RKO (cell line): ENCODE data around the gene ADGRG2.
A peak's percentile ranks its signal among the peaks of the same experiment; 100 is the strongest.

ENCODE experiments used
- DNase-seq: peaks from one replicate; pipeline ENCODE4 v3.0.0-alpha.2; 2016; ENCODE audit warnings: low spot score

The ADGRG2 gene, protein sequence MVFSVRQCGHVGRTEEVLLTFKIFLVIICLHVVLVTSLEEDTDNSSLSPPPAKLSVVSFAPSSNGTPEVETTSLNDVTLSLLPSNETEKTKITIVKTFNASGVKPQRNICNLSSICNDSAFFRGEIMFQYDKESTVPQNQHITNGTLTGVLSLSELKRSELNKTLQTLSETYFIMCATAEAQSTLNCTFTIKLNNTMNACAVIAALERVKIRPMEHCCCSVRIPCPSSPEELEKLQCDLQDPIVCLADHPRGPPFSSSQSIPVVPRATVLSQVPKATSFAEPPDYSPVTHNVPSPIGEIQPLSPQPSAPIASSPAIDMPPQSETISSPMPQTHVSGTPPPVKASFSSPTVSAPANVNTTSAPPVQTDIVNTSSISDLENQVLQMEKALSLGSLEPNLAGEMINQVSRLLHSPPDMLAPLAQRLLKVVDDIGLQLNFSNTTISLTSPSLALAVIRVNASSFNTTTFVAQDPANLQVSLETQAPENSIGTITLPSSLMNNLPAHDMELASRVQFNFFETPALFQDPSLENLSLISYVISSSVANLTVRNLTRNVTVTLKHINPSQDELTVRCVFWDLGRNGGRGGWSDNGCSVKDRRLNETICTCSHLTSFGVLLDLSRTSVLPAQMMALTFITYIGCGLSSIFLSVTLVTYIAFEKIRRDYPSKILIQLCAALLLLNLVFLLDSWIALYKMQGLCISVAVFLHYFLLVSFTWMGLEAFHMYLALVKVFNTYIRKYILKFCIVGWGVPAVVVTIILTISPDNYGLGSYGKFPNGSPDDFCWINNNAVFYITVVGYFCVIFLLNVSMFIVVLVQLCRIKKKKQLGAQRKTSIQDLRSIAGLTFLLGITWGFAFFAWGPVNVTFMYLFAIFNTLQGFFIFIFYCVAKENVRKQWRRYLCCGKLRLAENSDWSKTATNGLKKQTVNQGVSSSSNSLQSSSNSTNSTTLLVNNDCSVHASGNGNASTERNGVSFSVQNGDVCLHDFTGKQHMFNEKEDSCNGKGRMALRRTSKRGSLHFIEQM

DNA sequence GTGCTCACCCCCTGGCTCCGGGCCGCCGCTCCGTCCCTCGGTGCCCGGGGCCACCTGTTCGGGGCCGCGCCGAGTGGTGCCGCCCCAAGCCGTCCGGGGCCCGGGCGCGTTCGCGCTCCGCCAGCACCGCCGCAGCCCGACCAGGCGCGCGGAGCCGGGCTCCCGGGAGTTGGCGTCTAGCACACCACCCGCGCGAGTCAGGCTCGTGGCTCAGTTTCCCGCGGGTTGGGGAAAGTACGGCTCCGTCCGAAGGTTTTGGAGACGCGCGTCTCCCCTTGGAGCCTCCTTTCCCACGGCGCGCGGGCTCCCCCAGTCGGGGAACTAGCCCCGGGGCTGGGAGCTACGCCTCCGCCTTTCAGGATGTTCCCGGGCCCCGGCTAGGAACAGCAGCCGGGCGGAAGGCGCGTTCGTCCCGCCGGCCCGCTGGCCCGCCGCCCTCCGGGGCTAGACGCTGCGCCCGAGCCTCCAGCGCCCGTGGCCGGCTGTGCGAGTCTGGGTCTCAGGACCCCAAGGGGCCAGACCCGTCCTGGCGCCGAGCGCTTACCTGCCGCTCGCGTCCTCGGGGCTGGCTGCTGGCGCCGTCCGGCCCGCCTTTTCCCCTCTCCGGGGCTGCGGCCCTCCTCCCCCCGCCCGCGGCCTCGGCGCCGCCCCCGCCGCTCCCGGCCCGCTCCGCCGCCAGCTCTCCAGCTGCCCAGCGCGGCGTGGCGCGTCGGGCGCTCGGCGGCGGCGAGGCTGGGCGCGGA, at the start of gene ADGRG2:
TSS of gene ADGRG2 (minus strand) at position 571 of the 743 bp plus-strand sequence. CDS start 53,634 bp downstream, outside the sequence.
- no peak for DNase-seq

DNA sequence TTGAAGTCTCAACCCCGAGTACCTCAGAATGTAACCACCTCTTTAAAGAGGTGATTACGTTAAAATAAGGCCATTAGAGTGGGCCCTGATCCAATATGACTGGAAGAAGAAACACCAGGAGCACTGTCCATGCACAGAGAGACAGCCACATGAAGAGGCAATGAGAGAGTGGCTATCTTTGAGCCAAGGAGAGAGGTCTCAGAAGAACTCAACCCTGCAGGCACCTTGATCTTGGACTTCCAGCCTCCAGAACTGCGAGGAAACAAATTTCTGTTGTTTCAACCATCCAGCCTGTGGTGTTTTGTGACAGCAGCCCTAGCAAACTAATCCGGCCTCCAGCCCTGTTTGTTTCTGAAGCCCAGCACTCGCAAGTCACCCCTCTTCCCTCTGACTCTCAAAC, 46.3 kb upstream of the ADGRG2 start:
- no peak for DNase-seq

DNA sequence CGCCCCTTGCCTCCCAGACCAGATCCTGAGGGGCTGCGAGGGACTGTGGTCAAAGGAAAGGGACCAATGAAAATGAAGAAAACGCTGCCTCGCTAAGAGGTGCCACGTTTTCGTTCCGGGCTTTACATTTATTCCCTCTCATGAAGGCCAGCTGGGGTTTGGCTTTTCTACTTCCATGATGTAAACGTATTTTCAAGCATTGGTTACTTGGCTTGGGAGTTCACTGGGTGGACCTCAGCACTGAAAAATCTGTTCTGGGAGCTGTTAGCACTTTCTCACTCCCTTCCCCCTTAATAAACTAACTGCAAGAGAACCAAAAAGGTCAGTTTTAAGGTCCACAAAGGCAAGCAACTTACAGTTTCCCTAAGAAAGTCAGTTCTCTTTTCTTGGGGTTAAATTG, 40.6 kb upstream of the ADGRG2 start:
- no peak for DNase-seq

DNA sequence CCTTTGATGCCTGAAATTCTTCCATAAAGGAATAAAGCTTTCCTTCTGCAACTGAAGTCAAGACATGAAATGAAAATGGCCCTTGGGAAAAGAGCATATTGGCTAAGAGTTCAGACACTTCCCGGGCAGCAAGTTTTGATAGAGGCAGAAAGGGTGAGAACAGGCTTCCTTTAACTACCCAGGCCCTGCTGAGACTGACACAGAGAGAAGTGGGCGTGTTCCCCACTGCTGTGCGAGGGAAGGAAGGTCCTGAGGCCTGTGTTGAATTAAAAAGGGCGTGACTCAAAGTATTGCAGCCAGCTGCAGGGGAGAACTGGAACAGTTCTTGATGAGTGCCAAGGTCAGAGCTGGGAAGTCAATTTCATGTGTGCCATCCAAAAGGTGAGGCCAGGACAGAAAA, 33.9 kb upstream of the ADGRG2 start:
- no peak for DNase-seq

DNA sequence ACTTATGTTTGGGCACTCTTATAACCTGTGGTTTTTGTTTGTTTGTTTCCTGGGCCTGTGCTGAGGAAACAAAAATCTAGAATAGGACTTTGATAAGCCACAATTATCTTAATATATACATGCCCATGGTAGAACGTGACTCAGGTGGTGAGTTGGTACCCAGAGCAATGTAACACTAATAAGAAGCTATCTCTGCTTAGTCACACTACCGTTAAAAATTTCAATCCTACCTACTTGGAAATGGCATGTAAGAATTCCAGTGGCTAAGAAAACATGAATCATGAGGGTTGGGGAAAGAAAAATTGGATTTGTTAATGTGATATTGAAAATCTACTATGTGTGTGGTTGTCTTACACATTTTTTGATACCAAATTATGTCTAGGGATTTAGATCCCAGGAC, 30.5 kb upstream of the ADGRG2 start:
- peak; percentile 4 for DNase-seq

DNA sequence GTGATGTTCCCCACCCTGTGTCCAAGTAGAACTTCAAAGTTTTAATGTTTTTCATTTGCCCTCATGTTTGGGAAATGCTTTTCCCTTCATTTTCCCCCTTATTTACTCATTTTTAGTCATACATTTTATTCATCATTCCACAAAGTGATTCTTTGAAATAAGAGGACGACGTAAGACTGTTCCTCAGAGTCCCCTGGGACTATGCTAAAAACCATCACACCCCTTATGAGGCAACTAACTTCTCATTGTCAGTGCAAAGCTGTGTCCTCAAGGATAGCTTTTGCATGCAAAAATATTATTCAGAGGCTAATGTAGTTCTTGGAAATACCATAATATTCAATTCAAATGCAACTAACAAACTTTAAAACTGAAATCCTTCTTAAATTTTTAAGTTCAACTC, 14.8 kb upstream of the ADGRG2 start:
- no peak for DNase-seq

DNA sequence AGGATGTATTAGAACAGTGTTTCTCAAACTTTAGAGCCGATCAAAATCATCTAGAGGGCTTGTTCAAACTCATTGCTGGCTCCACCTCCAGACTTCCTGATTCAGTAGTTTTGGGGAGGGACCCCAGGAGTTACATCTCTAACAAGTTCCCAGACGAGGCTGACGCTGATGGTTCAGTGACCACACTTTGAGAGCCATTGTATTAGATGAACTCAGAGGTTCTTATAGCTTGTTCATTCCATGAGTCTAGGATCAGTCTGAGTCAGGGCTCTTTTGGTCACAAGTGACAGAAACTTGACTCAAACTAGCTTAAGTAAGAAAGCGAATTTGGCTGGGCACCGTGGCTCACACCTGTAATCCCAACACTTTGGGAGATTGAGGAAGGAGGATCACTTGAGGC, 11.5 kb upstream of the ADGRG2 start:
- no peak for DNase-seq

DNA sequence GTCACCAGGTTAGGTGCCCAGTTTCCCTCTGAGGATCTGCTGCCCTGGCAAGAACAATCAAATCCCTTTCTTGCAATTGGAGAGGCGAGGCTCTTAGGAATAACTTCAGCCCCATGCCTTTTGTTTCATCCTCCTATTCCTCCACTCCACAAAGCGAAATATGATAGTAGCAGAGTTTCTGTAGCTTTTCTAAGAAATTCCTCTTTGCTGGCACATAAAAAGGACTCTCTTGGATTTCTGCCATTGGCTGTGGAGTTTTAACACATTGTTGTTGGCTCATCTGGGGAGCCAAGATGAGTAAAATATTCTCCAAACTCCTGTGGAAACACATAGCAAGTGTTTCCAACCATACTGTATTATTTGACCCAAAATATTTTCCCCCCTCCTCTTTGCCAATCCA, 11.0 kb upstream of the ADGRG2 start:
- no peak for DNase-seq

DNA sequence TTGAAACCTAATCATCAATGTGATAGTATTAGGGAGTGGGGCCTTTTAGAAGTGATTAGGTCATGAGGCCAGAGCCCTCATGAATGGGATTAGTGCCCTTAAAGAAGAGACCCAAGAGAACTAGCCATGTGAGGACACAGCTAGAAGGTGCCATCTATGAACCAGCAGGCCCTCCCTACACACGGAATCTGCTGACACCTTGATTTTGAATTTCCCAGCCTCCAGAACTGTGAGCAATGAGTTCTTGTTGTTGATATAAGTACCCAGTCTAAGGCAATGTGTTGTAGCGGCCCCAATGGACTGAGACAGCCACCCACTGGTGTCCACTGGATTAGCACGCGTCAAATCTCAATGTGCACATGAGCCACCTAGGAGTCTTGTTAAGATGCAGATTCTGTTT, 8.4 kb upstream of the ADGRG2 start:
- no peak for DNase-seq

DNA sequence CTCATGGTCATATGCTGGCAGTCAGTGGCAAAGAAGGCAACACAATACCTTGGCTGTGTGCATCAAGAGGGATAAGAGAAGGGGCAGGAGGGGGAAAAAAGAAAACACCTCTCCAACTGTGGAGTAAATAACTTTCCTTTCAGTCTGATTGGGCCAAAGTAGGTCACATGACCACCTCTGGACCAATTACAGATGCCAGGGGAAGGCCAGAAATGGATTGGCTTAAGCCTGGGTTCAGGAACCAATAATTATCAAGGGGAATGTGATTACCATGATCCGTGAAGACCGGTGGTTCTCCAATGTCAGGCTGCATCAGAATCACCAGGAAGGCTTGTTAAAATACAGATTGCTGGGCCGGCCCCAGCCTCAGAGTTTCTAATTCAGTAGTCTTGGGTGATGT, 7.4 kb upstream of the ADGRG2 start:
- no peak for DNase-seq

DNA sequence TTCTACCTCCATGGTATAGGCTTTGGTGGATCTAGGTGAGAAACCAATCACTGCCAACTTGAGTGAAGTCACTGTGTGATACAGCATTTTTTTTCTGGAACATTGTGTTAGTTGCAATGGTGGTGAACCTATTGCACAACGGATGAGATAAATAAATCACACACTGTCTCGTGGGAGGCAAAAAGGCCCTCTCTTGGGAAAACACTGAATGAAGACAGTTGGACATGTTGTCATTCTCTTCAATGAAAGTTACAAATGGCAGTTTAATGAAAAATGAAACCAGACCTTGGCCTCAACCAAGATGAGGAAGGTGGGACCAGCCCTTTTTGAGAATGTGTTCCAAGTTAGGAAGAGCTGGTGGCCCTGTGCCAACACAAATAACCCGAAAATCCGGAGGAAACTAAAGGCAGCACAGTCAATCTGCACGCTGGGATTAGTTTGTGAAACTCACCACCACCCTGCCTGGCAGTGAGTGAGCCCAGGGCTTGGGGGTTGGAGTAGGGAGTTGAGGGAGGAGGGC, 5.4 kb upstream of the ADGRG2 start:
- no peak for DNase-seq

DNA sequence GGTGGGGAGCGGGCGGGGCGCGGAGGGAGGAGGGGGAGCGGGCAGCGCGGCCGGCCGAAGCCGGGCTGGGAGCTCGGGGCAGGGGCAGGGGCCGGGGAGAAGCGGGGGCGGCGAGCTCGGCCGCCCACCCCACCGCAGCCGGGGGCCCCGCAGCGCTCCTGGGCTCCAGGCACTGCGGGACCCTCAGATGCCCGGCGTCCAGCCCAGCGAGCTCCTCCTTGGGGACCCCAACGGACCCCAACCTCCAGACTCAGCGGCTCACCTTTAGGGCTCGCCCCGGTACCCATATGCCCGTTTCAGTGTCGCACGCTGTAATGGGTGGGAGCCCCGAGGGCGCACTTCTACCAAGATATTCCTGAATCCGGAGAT, 357 bp upstream of the ADGRG2 start:
- DNase-seq: no peak

DNA sequence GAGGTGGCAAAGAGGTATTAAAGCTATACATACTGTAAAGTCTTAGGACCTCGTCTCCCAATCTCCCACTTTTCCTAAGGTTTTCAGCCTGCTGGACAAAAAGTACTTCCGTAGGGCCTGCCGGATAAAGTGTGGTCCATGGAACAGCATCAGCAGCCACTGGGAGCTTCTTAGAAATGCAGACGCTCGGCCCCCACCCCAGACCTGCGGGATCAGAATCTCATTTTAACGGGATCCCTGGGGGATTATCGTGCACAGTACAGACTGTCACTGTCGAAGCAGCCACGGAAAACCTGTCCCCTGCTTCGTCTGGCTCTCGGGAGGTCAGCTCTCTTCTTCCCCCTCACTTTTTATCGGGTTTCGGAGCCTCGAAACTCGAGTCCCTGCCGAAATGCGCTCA, 802 bp downstream of the ADGRG2 start:
- DNase-seq: no peak

DNA sequence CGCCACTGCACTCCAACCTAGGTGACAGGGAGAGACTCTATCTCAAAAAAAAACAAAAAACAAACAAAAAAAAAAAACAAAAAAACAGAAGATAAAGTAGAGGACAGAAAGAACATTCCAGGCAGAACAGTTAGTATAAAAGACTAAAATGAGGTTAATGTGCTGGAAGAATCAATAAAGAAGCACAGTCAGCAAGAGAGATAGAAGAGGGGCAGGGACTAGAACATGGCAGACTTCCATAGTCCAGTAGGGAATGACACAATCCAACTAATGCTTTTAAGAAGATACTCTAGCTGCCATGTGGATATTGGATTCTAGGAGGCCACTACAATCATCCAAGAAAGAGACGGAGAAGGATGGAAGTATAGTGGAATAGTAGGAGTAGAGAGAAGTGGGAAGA, 11.6 kb downstream of the ADGRG2 start:
- DNase-seq: no peak

DNA sequence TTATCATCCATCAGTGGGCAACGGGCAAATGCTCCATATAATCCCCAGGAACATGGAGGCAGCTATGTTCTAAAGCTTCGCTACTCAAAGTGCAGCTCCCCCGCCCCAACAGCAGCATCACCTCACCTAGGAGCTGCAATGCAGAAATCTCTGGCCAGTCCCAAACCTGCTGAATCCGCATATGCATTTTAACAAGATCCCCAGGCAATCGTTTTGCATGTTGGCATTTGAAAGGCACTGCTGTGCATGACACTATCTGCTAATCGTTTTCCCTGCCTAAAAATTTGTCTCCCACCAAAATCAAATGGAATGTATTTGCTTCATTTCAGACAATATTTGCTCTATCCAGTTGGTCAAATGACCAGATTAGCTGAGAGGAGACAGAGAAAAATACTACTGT, 15.2 kb downstream of the ADGRG2 start:
- DNase-seq: no peak

DNA sequence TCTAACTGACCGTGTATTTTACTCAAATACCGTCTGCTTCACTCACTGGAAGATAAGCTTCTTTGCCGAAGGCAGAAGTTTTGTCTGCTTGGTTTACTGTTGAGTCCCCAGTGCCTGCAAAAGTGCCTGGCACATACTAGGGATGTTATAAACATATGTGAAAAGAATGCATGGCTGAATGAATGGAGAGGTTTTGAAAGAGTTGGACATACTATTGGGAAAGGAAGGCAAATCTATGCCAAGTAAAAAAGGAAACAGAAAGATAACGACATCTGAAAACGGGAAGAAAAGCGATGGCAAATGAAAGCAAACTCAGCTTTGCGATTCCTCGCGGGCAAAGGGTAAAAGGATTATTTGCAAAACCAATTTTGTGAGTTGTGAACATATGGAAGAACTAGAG, 21.7 kb downstream of the ADGRG2 start:
- DNase-seq: no peak

DNA sequence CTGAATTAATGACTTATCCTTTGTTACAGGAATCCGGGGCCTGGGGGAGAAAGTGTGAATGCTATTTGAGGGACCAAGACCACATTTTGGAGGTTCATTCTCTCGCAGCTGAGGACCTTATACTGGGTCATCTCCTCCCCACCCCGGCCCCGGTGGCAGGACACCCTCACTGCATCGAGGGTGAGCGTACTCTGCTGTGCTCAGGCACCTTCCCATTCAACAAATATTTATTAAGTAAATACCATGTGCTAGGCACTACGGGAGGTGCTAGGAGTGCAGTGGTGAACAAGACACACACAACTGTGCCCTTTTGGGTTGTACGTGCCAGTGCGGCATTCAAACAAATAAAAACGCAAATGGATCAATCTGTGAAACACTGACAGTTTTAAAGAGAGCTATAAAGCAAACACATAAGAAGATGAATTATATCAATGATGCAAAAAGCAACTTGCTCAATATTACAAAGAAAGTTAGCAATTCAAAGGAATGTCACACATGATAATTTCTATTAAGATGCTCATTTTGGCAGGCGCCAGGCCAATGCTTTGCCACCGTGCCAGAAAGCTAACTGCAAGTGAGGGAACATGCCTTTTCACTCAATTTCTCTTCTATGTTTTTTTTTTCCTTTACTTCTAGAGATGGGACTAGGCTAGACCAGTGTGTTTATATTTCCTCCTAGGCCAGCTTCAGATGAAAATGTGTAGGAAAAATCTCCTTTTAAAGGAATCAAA, 24.6 kb downstream of the ADGRG2 start:
- no peak for DNase-seq

DNA sequence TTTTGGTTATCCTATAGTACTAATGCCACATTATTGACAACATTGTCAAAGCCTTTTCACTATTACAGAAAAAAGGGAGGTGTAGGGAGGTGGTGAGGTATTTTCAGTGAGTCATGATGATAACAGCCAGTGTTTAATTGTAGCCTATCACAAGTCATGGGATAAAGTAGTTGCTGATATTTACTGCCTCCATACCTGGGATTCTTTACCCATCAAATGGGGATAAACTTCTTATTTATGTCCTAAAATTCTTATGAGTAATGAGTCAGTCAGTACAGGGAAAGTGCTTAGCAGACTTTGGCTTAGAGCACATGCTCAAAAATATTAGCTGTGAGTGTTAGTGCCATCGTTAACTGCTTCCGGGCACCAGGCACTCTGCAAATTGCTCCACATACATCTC, 25.7 kb downstream of the ADGRG2 start:
- no peak for DNase-seq

DNA sequence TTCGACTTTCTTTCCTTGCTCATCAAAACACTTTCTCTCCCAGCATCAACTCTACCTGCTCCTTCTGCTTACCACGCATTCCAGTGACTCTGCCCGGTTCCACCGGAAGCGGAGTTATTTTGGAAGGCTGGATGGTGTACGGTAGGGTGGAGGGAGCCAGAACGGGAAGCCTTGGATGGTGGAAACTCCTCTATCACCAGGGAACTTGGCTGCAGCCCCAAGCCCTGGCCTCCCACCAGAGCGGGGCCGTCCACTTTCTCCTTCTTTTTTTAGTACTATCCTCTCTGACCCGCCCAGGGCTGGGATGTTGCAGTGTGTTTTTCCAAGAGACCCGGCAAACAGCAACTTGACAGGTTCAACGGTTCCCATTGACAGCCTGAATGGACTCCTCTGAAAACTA, 27.6 kb downstream of the ADGRG2 start:
- DNase-seq: no peak

DNA sequence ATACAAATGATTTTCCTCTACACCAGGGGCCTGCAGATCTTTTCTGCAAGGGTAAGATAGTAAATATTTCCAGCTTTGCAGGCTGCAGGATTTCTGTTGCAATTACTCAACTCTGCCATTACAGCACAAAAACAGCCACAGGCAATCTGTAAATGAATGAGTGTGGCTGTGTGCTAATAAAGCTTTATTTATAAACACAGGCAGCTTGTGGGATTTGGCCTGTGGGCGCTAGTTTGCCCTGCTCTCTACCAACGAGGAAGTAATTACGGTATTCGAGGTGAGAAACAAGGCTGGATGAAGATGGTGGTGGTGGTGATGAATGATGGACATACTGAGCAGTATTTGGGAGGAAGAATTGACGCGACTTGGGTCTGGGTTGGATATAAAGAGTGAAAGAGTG, 30.7 kb downstream of the ADGRG2 start:
- DNase-seq: no peak

DNA sequence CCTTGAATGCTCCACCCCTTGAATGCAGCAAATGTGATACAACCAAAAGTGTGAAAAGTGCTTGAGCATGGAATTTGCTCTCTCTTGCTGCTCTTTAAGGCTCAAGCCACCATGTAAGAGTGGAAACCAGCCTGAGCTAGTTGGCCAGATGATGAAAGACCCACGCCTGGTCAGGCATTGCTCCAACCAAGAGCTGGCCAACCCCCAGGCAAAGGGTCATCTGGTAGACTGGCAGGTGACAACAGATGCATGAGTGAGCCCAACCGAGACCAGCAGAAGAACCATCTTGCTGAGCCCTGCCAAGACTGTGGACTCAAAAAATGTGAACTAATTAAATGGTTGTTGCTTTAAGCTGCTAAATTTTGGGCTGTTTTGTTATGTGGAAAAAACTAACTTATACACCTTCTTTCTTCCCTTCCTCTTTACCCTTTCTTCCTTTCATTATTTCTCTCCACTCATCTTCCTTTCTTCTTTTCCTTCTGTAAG, 32.7 kb downstream of the ADGRG2 start:
- DNase-seq: no peak
